ENCODE results near the gene AXIN1.
"Not testable (repeated sequence)": the region's sequence is repeated elsewhere in the genome, so short reads cannot be mapped to it uniquely, and the experiment has no call there.

AXIN1 gene, protein sequence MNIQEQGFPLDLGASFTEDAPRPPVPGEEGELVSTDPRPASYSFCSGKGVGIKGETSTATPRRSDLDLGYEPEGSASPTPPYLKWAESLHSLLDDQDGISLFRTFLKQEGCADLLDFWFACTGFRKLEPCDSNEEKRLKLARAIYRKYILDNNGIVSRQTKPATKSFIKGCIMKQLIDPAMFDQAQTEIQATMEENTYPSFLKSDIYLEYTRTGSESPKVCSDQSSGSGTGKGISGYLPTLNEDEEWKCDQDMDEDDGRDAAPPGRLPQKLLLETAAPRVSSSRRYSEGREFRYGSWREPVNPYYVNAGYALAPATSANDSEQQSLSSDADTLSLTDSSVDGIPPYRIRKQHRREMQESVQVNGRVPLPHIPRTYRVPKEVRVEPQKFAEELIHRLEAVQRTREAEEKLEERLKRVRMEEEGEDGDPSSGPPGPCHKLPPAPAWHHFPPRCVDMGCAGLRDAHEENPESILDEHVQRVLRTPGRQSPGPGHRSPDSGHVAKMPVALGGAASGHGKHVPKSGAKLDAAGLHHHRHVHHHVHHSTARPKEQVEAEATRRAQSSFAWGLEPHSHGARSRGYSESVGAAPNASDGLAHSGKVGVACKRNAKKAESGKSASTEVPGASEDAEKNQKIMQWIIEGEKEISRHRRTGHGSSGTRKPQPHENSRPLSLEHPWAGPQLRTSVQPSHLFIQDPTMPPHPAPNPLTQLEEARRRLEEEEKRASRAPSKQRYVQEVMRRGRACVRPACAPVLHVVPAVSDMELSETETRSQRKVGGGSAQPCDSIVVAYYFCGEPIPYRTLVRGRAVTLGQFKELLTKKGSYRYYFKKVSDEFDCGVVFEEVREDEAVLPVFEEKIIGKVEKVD

DNA sequence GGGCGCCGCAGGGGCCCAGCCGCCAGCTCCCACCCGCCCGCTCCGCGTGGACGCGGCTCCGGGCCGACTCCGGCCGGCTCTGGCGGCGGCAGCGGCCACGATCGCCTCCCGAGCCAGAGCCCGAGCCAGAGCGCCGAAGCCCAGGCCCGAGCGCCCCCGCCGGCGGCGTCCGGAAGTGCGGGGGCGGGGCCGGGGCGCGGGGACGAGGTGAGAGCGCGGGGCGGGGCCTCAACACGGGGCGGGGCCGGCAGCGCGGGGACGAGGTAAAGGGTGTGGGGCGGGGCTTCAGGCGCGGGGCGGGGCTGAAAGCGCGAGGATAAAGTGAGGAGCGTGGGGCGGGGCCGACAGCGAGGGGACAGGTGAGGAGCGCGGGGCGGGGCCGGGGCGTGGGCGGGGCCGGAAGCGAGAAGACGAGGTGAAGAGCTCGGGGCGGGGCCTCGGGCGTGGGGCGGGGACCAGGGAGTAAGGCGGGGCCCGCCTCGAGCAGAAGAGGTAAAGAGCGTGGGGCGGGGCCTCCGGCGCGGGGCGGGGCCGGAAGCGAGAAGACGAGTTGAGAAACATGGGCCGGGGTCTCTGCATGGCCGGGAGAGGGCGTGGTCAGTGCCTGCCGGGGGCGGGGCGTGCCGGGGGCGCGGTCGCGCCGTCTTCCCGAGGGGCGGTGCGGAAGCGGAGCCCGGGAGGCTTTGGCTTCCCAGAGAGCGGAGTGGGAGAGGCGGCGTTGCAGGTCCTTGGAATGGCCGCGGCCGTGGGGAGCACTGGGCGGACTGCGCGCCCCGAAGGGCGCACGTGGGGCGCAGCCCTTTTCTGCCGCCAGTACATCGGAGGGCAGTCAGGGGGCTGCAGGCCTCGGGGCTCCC lies at the start of gene AXIN1:
AXIN1 (minus strand) TSS at position 177 of the 857 bp plus-strand sequence. CDS start 5,698 bp downstream, outside the sequence.
- peak; percentile 94 for DNase-seq

DNA sequence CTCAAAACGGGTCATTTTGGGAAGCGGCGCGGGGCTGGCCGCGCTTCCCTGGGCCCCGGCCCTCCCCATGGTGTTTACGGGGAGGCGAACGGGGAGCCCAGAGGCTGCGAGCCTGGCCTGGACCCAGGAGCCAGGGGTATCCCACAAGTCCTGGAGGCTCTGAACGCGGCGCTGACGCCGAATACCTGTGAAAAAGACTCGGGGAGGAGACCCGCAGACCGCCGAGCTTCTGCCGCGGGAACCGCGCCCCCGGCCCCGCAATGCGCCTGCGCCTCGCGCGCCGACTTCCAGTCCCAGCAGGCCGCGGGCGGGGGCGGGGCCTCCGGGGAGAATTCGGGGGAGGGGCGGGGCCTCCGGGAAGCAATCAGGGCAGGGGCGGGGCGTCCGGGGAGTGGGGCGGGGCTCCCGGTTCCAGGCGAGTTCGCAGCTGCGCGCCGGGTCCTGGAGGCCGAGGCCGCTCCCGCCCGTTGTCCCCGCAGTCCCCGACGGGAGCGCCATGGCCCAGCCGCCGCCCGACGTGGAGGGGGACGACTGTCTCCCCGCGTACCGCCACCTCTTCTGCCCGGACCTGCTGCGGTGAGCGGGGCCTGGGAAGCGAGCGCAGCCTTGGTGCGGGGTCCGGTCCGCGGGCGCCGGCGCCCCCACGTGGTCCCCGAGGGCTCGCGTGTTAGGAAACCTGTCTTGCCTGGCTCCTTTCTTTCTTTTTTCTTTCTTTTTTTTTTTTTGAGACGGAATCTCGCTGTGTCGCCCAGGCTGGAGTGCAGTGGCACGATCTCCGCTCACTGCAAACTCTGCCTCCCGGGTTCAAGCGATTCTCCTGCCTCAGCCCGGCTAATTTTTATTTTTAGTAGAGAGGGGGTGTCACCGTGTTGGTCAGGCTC lies 49.2 kb upstream of the AXIN1 start, which contains the start of gene DECR2:
DECR2 (plus strand) TSS at position 418 of the 881 bp plus-strand sequence; CDS start at position 497, 79 bp downstream.
- DNase-seq: peak; percentile 90

DNA sequence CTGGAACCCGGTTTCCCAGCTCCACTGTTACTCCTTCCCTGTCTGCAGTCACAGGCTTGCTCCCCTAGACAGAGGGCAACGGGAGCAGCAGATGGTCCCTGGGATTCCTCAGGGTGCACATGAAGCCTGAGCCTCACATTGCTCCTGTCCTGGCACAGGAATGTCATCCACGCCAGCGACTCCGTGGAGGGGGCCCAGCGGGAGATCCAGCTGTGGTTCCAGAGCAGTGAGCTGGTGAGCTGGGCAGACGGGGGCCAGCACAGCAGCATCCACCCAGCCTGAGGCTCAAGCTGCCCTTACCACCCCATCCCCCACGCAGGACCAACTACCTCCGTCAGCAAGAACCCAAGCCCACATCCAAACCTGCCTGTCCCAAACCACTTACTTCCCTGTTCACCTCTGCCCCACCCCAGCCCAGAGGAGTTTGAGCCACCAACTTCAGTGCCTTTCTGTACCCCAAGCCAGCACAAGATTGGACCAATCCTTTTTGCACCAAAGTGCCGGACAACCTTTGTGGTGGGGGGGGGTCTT lies 47.6 kb upstream of the AXIN1 start:
- DNase-seq: no peak

DNA sequence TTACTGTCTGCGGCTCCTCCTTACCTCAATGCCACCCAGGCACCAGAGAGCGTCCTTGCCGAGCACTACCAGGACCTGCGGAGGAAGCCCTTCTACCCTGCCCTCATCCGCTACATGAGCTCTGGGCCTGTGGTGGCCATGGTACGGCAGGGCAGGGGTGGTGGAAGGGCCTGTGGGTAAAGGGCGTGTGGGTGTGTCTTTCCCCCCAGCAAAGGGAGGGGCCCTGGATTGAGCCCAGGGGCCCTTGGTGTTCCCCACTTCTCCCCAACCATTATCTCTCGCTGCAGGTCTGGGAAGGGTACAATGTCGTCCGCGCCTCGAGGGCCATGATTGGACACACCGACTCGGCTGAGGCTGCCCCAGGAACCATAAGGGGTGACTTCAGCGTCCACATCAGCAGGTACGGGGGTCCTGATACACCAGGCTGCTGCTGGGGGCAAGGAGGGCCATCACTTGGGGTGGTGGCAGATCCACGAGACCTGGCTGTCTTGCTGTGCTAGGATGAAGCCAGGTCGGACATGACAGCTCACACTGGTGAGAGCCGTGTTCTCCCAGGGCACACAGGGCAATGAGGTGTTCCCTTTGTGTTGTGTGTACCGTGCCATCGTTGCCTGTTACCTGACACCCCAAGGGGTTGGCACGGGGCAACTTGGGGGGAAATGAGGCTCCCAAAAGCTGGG lies 47.0 kb upstream of the AXIN1 start:
- DNase-seq: no peak

DNA sequence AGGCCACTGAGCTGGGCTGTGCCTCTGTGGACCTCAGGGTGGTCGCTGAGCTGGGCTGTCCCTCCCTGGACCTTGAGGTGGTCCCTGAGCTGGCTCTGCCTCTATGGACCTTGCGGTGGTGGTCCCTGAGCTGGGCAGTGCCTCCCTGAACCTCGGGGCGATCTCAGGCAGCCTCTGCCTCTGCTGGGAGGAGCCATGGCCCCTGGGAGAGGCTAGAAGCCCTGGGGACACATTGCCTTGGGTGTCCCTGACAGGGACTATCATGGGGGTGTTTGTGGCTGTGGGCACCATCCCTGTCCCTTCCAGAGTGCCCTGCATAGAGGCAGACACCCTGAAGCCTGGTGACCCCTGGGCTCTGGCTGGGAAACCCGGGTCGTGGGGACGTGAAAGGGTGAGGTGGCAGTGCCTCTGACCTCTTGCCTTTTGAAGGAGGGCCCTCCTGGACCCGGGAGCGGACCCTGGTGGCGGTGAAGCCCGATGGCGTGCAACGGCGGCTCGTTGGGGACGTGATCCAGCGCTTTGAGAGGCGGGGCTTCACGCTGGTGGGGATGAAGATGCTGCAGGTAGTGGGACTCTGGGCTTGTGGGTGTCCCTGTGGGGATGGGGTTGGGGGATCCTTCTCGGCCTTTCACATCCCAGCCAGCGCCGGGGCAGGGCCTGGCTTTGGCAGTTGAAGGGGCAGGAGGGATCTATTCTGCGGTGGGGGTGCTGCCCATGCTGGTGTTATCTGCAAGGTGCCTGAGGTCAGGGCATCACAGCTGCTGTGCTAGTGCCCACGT lies 46.2 kb upstream of the AXIN1 start:
- DNase-seq: no peak

DNA sequence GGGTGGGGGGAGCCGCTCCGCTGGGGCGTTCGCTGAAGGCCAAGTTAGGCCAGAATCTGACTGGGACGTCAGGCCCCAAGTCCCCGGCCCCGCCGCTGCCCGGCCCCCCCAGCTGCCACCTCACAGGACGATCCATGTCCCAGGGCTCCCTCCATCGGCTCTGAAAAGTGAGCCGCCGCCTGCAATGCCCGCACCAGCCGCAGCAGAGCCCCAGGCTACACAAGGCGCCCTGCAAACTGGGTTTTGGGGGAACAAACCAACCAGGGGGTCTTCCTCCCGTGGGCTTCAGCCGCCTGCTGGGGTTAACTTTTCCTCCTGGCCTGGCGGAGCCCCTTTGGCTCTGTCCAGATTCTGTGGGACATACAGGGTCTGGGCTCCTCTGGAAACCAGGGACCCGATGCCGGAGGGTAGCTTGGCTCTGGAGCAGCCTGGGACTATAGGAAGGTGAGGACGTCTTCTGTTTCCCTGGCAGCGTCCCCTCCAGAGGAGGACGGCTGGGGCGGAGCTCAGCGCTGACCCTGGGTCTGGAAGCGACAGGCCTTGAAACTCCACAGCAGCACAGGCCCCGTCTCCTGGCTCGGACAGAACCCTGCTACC lies 45.3 kb upstream of the AXIN1 start:
- DNase-seq: peak; percentile 81

DNA sequence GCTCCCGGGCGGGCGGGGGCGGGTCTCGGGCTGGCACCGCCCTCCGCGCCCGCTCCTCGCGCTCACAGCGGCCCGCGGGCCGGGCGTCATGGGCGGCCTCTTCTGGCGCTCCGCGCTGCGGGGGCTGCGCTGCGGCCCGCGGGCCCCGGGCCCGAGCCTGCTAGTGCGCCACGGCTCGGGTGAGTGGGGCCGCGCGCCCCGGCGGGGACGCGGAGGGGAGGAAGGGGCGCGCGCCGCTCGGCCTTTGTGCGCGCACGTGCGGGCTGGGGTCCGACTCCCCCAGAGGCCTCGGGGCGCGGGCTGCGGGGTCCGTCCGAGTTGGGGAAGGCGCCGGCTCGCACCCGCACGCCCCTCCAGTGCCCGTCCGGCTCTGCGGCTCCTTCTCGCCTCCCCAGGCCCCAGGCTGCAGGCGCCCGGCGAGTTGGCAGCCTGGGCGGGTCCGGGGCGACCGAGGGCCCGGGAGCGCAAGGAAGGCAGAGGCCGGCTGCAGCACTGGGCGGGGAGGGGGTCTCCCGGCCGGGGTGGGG lies 44.7 kb upstream of the AXIN1 start, which contains the start of gene NME4:
NME4 (plus strand) TSS at position 65 of the 527 bp plus-strand sequence; CDS start at position 89, 24 bp downstream.
- peak; percentile 39 for DNase-seq

DNA sequence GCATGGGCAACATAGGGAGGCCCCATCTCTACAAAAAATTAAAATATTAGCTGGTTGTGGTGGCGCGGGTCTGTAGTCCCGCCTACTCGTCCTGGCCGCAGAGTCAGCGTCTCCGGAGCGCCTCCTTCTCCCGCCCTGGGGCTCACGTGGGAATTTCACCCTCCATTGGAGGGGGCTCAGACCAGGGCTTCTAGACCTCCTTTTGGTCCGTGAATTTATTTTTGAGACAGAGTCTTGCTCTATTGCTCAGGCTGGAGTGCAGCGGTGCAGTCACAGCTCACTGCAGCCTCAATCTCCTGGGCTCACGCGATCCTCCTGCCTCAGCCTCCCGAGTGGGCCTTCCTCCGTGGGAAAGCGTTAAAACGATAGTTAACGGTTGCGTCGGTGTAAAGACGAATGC lies 44.1 kb upstream of the AXIN1 start:
- DNase-seq: peak; percentile 53

DNA sequence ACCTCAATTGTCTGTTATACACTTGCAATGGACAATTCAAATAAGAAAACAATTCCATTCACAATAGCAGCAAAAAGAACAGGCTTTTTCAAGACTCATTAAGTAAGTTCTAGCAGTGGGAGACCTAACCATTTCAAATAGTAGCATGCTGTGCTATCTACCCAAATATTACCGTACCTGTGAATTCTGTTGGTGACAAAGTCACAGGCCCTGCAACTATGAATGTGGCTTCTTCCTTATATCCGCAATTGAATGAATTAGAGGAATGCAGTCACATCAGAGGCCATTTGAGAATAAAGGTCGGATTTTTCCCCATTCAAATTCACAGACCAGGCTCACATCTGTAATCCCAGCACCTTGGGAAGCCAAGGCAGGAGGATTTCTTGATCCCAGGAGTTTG lies 43.7 kb upstream of the AXIN1 start:
- DNase-seq: no peak

DNA sequence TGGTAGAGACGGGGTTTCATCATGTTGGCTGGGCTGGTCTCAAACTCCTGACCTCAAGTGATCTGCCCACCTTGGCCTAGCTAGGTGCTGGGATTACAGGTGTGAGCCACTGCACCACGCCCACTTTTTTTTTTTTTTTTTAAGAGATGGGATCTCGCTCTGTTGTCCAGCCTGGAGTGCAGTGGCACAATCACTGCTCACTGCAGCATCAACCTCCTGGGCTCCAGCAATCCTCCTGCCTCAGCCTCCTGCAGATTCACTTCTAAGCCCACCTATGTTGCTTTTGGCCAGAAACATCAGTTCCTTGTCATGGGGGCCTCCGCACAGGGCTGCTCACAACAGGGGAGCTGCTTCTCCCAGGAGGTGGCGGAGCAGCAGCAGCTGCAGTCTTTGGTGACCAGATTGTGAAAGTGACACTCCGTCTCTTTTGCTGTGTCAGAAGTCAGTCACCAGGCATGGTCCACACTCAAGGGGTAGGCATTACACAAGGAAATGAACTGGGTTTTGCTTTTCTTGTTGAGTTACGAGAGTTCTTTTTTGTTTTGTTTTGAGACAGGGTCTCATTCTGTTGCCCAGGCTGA lies 40.0 kb upstream of the AXIN1 start:
- DNase-seq: no peak

DNA sequence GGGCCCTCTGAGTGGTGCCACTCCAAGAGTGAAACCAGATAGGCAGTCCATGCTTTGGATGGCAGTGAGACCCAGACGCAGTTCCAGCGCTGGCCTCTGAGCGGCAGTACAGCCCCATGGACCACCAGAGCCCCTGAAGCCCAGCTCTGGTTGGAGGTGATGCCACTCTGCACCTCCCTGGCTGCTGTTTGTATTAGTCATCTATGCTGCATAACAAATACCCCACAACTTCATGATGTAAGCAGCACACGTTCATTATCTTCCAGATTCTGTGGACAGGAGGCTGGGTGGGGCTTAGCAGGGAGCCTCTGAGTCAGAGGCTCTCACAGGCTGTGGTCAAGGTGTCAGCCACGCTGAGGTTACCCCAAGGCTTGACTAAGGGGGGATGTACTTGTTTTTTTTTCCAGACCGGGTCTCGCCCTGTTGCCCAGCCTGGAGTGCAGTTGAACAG lies 39.4 kb upstream of the AXIN1 start:
- peak; percentile 75 for DNase-seq

DNA sequence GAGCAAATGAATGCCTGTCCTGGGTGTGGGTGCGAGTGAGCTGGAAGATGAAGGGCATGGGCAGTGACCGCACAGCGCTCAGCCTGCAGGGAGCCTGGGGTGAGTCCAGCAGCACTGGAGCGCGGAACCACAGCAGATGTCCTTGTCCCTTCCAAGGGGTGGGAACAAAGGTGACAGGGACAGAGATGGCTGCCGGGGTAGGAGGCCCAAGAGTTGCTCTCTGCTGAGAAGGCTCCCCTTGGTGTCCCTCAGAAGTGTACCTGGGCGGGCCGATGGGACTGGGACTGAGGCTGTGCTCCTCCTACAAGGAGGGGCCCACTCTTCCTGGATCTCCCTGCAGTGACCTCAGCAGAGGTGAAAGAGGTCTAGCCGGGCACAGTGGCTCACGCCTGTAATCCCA lies 36.8 kb upstream of the AXIN1 start:
- DNase-seq: no peak

DNA sequence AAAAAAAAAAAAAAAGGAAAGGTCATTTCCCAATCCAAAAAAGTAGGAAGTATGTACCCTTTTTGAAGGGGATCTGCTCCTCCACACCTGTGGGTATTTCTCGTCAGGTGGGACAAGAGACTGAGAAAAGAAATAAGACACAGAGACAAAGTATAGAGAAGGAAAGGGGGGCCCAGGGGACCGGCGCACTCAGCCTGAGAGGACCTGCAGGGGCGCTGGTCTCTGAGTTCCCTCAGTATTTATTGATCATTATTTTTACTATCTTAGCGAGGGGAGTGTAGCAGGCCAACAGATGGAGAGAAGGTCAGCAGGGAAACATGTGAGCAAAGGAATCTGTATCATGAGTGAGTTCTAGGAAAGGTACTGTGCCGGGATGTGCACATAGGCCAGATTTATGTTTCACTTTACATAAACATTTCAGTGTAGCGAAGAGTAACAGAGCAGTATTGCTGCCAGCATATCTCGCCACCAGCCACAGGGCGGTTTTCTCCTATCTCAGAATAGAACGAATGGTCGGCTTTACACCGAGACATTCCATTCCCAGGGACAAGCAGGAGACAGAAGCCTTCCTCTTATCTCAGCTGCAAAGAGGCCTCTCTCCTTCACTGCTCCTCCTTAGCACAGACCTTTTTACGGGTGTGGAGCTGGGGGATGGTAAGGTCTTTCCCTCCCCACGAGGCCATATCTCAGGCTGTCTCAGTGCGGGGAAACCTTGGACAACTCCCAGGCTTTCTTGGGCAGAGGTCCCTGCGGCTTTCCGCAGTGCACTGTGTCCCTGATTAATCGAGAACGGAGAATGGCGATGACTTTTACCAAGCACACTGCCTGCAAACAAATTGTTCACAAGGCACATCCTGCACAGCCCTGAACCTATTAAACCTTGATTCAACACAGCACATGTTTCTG lies 35.5 kb upstream of the AXIN1 start:
- DNase-seq: not testable (repeated sequence)

DNA sequence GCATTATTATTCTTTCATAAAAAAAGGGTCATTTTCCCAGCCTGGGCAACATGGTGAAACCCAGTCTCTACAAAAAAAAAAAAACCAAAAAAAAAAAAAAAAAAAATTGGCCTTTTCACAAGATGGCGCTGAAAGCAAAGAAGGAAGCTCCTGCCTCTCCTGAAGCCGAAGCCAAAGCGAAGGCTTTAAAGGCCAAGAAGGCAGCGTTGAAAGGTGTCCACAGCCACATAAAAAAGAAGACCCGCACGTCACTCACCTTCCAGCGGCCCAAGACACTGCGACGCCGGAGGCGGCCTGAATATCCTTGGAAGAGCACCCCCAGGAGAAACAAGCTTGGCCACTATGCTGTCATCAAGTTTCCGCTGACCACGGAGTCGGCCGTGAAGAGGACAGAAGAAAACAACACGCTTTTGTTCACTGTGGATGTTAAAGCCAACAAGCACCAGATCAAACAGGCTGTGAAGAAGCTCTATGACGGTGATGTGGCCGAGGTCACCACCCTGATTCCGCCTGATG lies 34.2 kb upstream of the AXIN1 start:
- DNase-seq: no peak

DNA sequence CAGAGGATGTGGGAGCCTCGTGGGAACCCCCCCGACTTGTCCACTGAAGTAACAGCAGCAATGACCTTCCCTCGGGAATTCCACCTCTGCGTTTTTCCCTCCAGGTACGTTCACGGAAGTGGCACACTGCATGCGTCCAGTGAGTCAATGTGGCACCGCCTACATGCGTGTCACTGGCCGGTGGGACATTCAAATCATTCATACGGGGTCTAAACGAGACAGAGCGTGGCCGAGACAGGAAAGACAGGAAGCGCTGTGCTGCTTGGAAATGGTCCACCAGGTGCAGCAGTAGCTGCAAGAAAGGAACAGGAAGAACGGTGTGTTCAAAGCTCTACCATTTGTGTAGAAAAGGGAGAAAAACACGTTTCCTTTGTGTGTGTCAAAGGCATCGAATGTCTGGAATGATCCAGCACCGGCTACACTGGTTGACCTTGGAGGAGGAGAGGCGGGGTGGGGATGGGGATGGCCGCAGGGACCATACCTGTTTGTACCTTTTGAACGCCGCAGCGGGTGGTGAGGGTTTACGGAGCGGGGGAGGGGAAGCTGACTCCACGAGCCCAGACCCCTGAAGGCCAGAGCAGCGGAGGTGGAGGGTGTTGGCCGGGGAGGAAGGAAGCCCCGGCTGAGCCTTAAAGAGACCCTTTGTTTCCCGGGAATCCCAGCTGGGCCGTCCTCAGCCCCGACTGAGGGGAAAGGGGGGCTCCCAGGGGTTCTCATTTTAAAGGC lies 31.0 kb upstream of the AXIN1 start:
- no peak for DNase-seq
